HG02642 (cell line): ENCODE results near the gene ZNF699.
"Not testable (repeated sequence)": the region's sequence is repeated elsewhere in the genome, so short reads cannot be mapped to it uniquely, and the experiment has no call there.

Experiments used
- ATAC-seq: cut with Tn5 transposase; IDR thresholded peaks from one replicate; pipeline ENCODE4 v1.9.1; 2021; ENCODE audit warnings: mild to moderate bottlenecking; ENCODE audit not compliant: unreplicated experiment, poor library complexity

Gene ZNF699

DNA sequence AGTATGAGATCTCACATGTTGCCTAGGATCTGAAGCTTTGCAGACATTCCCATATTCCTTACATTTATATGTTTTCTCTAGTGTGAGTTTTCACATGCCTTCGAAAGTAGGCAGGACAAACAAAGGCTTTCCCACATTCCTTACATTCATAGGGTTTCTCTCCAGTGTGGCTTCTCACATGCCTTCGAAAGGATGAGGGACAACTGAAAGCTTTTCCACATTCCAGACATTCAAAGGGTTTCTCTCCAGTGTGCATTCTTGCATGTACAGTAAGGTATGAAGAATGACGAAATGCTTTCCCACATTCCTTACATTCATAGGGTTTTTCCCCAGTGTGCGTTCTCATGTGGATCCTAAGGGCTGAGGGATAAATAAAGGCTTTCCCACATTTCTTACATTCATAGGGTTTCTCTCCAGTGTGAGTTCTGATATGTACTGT is 14.2 kb downstream of the ZNF699 start:
- no peak for ATAC-seq

GRCh38 chr19:9289231-9289884 is 20.3 kb downstream of the ZNF699 start:
- ATAC-seq, result no peak

DNA sequence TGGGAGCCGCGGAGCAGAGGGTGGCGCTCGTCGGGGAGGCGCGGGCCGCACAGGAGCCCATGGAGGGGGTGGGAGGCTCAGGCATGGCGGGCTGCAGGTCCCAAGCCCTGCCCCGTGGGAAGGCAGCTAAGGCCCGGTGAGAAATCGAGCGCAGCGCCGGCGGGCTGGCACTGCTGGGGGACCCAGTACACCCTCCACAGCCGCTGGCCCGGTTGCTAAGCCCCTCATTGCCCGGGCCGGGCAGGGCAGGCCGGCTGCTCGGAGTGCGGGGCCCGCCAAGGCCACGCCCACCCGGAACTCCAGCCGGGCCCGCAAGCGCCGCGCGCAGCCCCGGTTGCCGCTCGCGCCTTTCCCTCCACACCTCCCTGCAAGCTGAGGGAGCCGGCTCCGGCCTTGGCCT is 26.2 kb downstream of the ZNF699 start:
- not testable (repeated sequence) for ATAC-seq

DNA sequence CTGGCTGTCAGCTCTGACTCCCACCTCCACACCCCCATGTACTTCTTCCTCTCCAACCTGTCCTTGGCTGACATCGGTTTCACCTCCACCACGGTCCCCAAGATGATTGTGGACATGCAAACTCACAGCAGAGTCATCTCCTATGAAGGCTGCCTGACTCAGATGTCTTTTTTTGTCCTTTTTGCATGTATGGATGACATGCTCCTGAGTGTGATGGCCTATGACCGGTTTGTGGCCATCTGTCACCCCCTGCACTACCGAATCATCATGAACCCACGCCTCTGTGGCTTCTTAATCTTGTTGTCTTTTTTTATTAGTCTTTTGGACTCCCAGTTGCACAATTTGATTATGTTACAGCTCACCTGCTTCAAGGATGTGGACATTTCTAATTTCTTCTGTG is 58.4 kb downstream of the ZNF699 start:
- ATAC-seq, result no peak

GRCh38 chr19:9250630-9251029 is 59.0 kb downstream of the ZNF699 start, which contains the start of gene OR7E24:
Gene OR7E24 (plus strand): TSS chr19:9250930. CDS start chr19:9251044, 114 bp downstream.
- no peak for ATAC-seq
